ENCODE data around the gene ITCH.

ITCH gene

DNA sequence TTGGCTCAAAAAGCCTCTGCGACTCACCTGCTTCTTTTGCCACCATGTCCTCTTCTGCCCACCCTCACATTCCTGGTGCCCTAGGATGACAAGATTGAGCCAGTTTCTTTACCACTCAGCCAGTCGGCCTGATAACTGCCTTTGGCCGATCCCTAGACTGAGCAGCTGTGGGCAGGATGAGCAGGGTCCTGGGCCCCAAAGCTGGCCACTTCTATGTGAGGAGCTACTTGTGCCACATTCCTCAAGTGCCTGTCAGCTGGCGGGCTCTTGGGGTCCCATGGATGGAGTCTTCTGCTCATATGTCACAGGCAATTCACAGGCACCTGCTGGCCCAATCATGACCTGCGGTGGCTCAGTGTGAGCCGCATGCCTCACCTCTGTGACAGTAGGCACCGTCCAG, 169.7 kb downstream of the ITCH start:
- no peaks in the 10 kb centered on the region for H3K9me3 ChIP-seq
- no peak overlapping the region for H3K4me3 ChIP-seq
- H3K36me3 ChIP-seq, result peaks cover 97% of the 10 kb centered on the region
- H3K9ac ChIP-seq, result no peak overlapping the region
- no peak for TF ChIP-seq Cebpa-rat (IDR thresholded peaks at IDR 0.05)
- no peaks in the 10 kb centered on the region for H3K27me3 ChIP-seq
- peaks cover 7% of the 10 kb centered on the region for H3K4me1 ChIP-seq
- H3K4me2 ChIP-seq, result no peak overlapping the region
- H4K20me1 ChIP-seq, result peaks cover 84% of the 10 kb centered on the region
- no peak overlapping the region for H3K27ac ChIP-seq

DNA sequence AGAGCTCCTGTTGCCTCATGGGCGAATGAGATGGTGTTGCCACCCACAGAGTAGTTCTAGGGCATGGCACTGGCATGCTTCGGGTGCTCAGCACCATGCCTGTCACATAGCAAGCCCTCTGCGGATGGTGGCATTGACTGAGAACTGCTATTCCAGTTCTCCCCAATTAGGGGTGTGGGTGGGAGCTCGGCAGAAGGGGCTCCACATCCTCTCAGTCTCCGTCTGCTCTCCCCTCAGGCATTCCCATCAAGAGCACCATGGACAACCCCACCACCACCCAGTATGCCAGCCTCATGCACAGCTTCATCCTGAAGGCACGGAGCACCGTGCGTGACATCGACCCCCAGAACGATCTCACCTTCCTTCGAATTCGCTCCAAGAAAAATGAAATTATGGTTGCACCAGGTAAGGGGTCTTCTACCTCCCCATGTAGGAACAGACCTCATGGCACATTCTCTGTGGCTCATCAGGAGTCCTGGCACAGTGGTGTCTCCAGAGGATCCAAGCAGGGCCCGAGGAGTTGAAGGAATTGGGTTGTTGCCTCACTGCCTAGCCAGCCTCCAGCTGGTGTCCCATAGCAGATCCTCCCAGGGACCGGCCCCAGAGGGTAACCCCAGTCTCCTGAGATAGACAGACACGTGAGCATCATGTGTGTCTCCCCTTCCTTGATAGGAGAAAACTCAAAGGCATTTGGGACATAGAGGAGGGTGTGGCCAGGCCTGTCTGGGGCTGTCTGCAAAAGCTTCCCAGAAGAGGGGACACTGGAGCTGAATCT, 171.5 kb downstream of the ITCH start:
- peaks cover 82% of the 10 kb centered on the region for H4K20me1 ChIP-seq
- no peak overlapping the region for H3K4me2 ChIP-seq
- peaks cover 7% of the 10 kb centered on the region for H3K4me1 ChIP-seq
- H3K4me3 ChIP-seq, result no peak overlapping the region
- H3K36me3 ChIP-seq, result peaks cover 99% of the 10 kb centered on the region
- no peaks in the 10 kb centered on the region for H3K27me3 ChIP-seq
- no peaks in the 10 kb centered on the region for H3K9me3 ChIP-seq
- H3K9ac ChIP-seq, result no peak overlapping the region
- no peak overlapping the region for H3K27ac ChIP-seq
- no peak for TF ChIP-seq Cebpa-rat (IDR thresholded peaks at IDR 0.05)

DNA sequence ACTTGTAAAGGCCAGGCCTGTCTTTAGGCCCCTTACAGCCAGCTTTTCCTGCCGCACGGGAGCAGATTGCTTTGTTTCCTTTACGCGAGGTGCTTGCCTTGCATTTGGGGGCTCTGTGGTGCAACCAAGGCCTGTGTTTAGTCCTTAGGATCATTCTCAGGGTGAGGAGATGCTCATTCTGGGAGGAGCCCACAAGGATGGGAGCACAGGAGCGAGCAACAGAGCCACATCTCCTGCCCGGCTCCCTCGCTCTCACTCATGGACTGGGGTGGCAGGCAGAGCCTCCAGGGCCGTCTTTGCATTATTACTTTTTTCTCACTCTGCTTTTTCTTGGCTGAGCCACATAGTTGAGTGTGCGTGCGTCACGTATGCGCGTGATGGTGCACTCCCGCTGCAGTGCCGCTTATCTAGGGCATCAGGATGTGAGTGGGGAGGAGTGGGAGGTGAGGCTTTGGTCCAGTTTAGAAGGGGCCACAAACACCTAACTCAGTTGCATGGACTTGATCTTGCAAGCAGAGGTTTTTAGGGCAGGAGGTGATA, 172.3 kb downstream of the ITCH start:
- peaks cover 81% of the 10 kb centered on the region for H4K20me1 ChIP-seq
- H3K36me3 ChIP-seq, result peaks cover 99% of the 10 kb centered on the region
- H3K27me3 ChIP-seq, result no peaks in the 10 kb centered on the region
- H3K27ac ChIP-seq, result no peak overlapping the region
- no peak overlapping the region for H3K4me2 ChIP-seq
- no peak overlapping the region for H3K4me3 ChIP-seq
- no peak for TF ChIP-seq Cebpa-rat (IDR thresholded peaks at IDR 0.05)
- H3K4me1 ChIP-seq, result peaks cover 7% of the 10 kb centered on the region
- H3K9ac ChIP-seq, result no peak overlapping the region
- H3K9me3 ChIP-seq, result no peaks in the 10 kb centered on the region

DNA sequence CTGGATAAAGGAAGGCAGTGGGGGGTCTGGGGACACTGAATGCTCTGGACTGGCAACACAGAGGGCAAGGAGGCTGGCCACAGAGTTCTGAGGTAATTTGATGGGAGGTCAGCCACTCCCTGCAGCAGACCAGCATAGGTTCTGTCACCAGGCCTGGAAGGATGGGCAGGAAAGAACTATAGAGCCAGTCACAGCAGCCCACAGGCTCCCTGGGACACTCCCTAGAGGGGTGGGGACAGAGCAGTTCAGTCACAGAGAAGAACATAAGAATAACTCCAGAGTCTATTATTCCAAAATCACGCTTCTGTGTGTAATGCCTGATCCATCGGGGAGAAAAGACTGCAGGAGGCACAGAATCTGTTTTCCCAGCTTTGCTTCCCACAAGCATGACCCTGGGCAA, 172.8 kb downstream of the ITCH start:
- no peaks in the 10 kb centered on the region for H3K27me3 ChIP-seq

GRCh38 chr20:34536798-34537394, 173.8 kb downstream of the ITCH start:
- Histone ChIP-seq H3K27me3 (no peaks in the 10 kb centered on the region), H3K4me3 (no peak overlapping the region), H4K20me1 (peaks cover 77% of the 10 kb centered on the region), H3K4me2 (no peak overlapping the region), H3K9ac (no peak overlapping the region), H3K4me1 (peaks cover 16% of the 10 kb centered on the region), H3K9me3 (no peaks in the 10 kb centered on the region), H3K36me3 (peaks cover 99% of the 10 kb centered on the region), H3K27ac (no peak overlapping the region)
- TF ChIP-seq Cebpa-rat (IDR thresholded peaks at IDR 0.05), result no peak

More for the DNA sequence above, 172.8 kb downstream of the ITCH start:
- no peak overlapping the region for H3K27ac ChIP-seq
- H3K9ac ChIP-seq, result no peak overlapping the region
- H3K9me3 ChIP-seq, result no peaks in the 10 kb centered on the region
- H4K20me1 ChIP-seq, result peaks cover 81% of the 10 kb centered on the region
- peaks cover 99% of the 10 kb centered on the region for H3K36me3 ChIP-seq
- peaks cover 10% of the 10 kb centered on the region for H3K4me1 ChIP-seq
- no peak for TF ChIP-seq Cebpa-rat (IDR thresholded peaks at IDR 0.05)
- no peak overlapping the region for H3K4me3 ChIP-seq
- H3K4me2 ChIP-seq, result no peak overlapping the region

GRCh38 chr20:34537651-34538050, 174.6 kb downstream of the ITCH start:
- Histone ChIP-seq H3K4me2 (no peak overlapping the region), H3K27ac (no peak overlapping the region), H3K9ac (no peak overlapping the region), H3K4me1 (peaks cover 16% of the 10 kb centered on the region), H3K27me3 (no peaks in the 10 kb centered on the region), H3K4me3 (no peak overlapping the region), H3K9me3 (no peaks in the 10 kb centered on the region), H3K36me3 (peaks cover 99% of the 10 kb centered on the region), H4K20me1 (peaks cover 69% of the 10 kb centered on the region)
- TF ChIP-seq Cebpa-rat (IDR thresholded peaks at IDR 0.05), result no peak

- Histone ChIP-seq H3K4me1 (peaks cover 14% of the 10 kb centered on the region), H4K20me1 (peaks cover 59% of the 10 kb centered on the region), H3K9me3 (no peaks in the 10 kb centered on the region), H3K27ac (no peak overlapping the region), H3K4me2 (no peak overlapping the region), H3K36me3 (peaks cover 91% of the 10 kb centered on the region), H3K27me3 (no peaks in the 10 kb centered on the region), H3K4me3 (no peak overlapping the region), H3K9ac (no peak overlapping the region)
- TF ChIP-seq Cebpa-rat (IDR thresholded peaks at IDR 0.05), result no peak
Measured at GRCh38 chr20:34538671-34539123, 175.6 kb downstream of the ITCH start.

DNA sequence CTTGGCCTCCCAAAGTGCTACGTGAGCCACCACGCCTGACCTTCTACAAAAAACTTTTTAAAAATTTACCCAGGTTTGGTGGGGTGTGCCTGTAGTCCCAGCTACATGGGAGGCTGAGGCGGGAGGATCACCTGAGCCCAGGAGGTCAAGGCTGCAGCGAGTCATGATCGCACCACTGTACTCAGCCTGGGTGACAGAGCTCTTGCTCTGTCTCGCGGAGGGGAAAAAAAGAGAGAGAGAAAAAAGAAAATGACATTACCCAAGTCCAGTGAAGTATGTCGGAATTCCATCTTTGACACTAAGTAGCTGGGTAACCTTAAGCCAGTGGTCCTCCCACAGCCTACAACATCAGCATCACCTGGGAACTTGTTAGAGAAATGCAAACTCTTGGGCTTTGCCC, 176.7 kb downstream of the ITCH start:
- no peak overlapping the region for H3K9ac ChIP-seq
- H4K20me1 ChIP-seq, result peaks cover 48% of the 10 kb centered on the region
- no peak for TF ChIP-seq Cebpa-rat (IDR thresholded peaks at IDR 0.05)
- no peak overlapping the region for H3K27ac ChIP-seq
- no peaks in the 10 kb centered on the region for H3K27me3 ChIP-seq
- H3K36me3 ChIP-seq, result peaks cover 81% of the 10 kb centered on the region
- H3K9me3 ChIP-seq, result no peaks in the 10 kb centered on the region
- H3K4me3 ChIP-seq, result no peak overlapping the region
- H3K4me1 ChIP-seq, result peaks cover 18% of the 10 kb centered on the region
- no peak overlapping the region for H3K4me2 ChIP-seq

GRCh38 chr20:34540596-34541263, 177.7 kb downstream of the ITCH start:
- peaks cover 18% of the 10 kb centered on the region for H3K4me1 ChIP-seq
- TF ChIP-seq Cebpa-rat (IDR thresholded peaks at IDR 0.05), result no peak
- H4K20me1 ChIP-seq, result peaks cover 40% of the 10 kb centered on the region
- no peak overlapping the region for H3K4me2 ChIP-seq
- peak overlapping the region; percentile 35; the same call in 1 of the 2 replicates for H3K9ac ChIP-seq
- H3K27me3 ChIP-seq, result no peaks in the 10 kb centered on the region
- peak overlapping the region; percentile 22; the same call in 1 of the 2 replicates for H3K27ac ChIP-seq
- no peaks in the 10 kb centered on the region for H3K9me3 ChIP-seq
- peaks cover 71% of the 10 kb centered on the region for H3K36me3 ChIP-seq
- H3K4me3 ChIP-seq, result no peak overlapping the region

Data from BLaER1 (cell line).